ENCODE data around the gene BRAT1. TPM values are rescaled to one million over a fixed set of nuclear protein-coding genes. Genes with fewer than 3 reads are reported as not detected.
A peak's percentile ranks its signal among the peaks of the same experiment; 100 is the strongest.

BRAT1 gene
- total RNA-seq (15.7 and 19.2 TPM in 2 replicates), polyA plus RNA-seq (37.8 and 45.0 TPM in 2 replicates)

GRCh38 chr7:2555121-2556052 is at the start of gene BRAT1:
TSS of gene BRAT1 (minus strand) at chr7:2555524. CDS start at chr7:2554431, 1,093 bp downstream.
- peak within 1 kb of the TSS; percentile 93 for H2AFZ ChIP-seq
- peak within 1 kb of the TSS; percentile 100 for H3K27ac ChIP-seq
- 3% methylated on average over 42 of the region's 79 CpGs for WGBS (ENCODE audit: low lambda C conversion rate, missing lambda C conversion rate)
- H3K9me2 ChIP-seq (replicated peaks; ENCODE audit: insufficient read depth): no peaks in the 10 kb centered on the region
- peaks cover 47% of the 10 kb centered on the region for H3K79me2 ChIP-seq
- no peaks in the 10 kb centered on the region for H3K27me3 ChIP-seq
- peak; percentile 98 for DNase-seq (ENCODE audit: low spot score)
- H3K36me3 ChIP-seq (replicated peaks; ENCODE audit: insufficient read depth, low read depth): no peaks in the 10 kb centered on the region
- peak within 1 kb of the TSS; percentile 97 for H3K4me2 ChIP-seq
- peaks cover 4% of the 10 kb centered on the region for H4K20me1 ChIP-seq (ENCODE audit: insufficient read depth, poor library complexity, severe bottlenecking)
- TF ChIP-seq CTCF (IDR thresholded peaks at IDR 0.05; ENCODE audit: poor library complexity) (peak; percentile 49), EZH2 (IDR thresholded peaks at IDR 0.05; ENCODE audit: borderline replicate concordance) (no peak)
- no peaks in the 10 kb centered on the region for H3K9me3 ChIP-seq (ENCODE audit: low read depth)
- H3K4me1 ChIP-seq (ENCODE audit: insufficient read depth): peaks cover 15% of the 10 kb centered on the region
- peak within 1 kb of the TSS; percentile 85 for H3K4me3 ChIP-seq

- DNase-seq (ENCODE audit: low spot score): no peak
- H3K4me2 ChIP-seq: no peak overlapping the region
- H3K4me1 ChIP-seq (ENCODE audit: insufficient read depth): peaks cover 5% of the 10 kb centered on the region
- H3K79me2 ChIP-seq: no peaks in the 10 kb centered on the region
- no peaks in the 10 kb centered on the region for H3K27me3 ChIP-seq
- H2AFZ ChIP-seq: no peak overlapping the region
- WGBS (ENCODE audit: low lambda C conversion rate, missing lambda C conversion rate): 93% methylated on average over 24 of the region's 29 CpGs
- H4K20me1 ChIP-seq (ENCODE audit: insufficient read depth, poor library complexity, severe bottlenecking): no peaks in the 10 kb centered on the region
- no peaks in the 10 kb centered on the region for H3K9me3 ChIP-seq (ENCODE audit: low read depth)
- TF ChIP-seq EZH2phosphoT487 (IDR thresholded peaks at IDR 0.05; ENCODE audit: low read depth, severe bottlenecking, unreplicated experiment) (no peak), EZH2 (IDR thresholded peaks at IDR 0.05; ENCODE audit: borderline replicate concordance) (no peak), CTCF (IDR thresholded peaks at IDR 0.05; ENCODE audit: poor library complexity) (no peak)
- H3K36me3 ChIP-seq (replicated peaks; ENCODE audit: insufficient read depth, low read depth): no peaks in the 10 kb centered on the region
- no peak overlapping the region for H3K27ac ChIP-seq
- no peak overlapping the region for H3K4me3 ChIP-seq
- H3K9me2 ChIP-seq (replicated peaks; ENCODE audit: insufficient read depth): no peaks in the 10 kb centered on the region
These were observed 49.4 kb upstream of the BRAT1 start for GRCh38 chr7:2604608-2605174.

DNA sequence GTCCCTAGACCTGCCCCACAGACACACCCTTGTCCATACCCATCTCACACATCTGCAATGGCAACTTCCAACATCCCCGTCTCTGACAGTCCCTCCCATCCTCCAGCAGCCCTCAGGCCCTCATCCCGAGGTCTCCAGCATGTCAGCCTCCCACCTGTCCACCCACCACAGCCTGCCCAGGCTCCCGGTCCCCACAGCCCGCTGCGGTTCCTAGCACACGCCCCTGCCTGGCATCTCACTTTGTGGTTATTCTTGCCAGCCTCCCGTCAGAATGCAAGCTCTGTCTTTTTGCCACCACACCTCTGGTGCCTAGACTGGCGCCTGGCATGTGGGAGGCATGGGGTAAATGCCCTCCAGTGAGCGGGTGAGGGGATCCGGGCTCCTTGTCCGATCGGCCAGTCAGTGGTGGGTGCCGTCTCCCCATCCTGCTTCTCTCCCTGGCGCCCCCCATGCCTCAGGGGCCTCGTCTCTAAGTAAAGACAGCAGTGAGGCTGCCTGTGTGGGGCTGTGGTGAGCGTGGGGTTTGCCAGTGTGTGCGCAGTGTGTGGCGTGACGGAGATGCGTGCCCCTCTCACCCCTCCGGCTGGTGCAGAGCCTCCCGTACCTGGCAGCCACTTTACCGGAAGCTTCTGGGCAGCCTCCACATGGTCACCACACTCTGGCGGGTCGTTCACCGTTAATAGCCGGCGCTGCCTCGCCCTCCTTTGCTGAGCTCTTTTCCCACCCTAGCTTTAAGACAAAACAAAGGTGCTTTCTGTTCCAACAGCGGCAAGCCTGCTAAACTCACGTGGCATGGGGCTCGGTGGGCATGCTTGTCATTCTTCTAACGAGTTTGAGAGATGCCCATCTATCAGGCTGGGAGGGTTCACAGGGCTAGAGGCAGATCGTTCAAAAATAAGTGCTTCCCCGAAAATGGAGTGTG is 48.0 kb upstream of the BRAT1 start:
- no peak overlapping the region for H3K4me3 ChIP-seq
- no peaks in the 10 kb centered on the region for H3K36me3 ChIP-seq (replicated peaks; ENCODE audit: insufficient read depth, low read depth)
- 97% methylated on average over 29 of the region's 35 CpGs for WGBS (ENCODE audit: low lambda C conversion rate, missing lambda C conversion rate)

More for the DNA sequence above, 48.0 kb upstream of the BRAT1 start:
- Histone ChIP-seq H3K9me3 (ENCODE audit: low read depth) (no peaks in the 10 kb centered on the region), H3K79me2 (no peaks in the 10 kb centered on the region), H3K4me2 (no peak overlapping the region), H2AFZ (no peak overlapping the region), H3K27me3 (no peaks in the 10 kb centered on the region), H3K9me2 (replicated peaks; ENCODE audit: insufficient read depth) (no peaks in the 10 kb centered on the region), H4K20me1 (ENCODE audit: insufficient read depth, poor library complexity, severe bottlenecking) (no peaks in the 10 kb centered on the region), H3K27ac (no peak overlapping the region), H3K4me1 (ENCODE audit: insufficient read depth) (peaks cover 5% of the 10 kb centered on the region)
- TF ChIP-seq EZH2phosphoT487 (IDR thresholded peaks at IDR 0.05; ENCODE audit: low read depth, severe bottlenecking, unreplicated experiment): no peak
- TF ChIP-seq EZH2 (IDR thresholded peaks at IDR 0.05; ENCODE audit: borderline replicate concordance): no peak
- TF ChIP-seq CTCF (IDR thresholded peaks at IDR 0.05; ENCODE audit: poor library complexity): no peak
- no peak for DNase-seq (ENCODE audit: low spot score)

All from hepatocyte (in vitro differentiated cells).